HEK293T (cell line): Measurements from ENCODE around the gene SLC51A.

ENCODE experiments used
- BHLHE40 ChIP-seq: fragments of 450-650 bp; IDR thresholded peaks from 2 replicates; pipeline ENCODE4 v1.6.1; 2016; ENCODE audit warnings: mild to moderate bottlenecking, moderate library complexity, borderline replicate concordance
- FOXA1 ChIP-seq: fragments of 450-650 bp; IDR thresholded peaks from 2 replicates; pipeline ENCODE4 v1.6.1; 2016; ENCODE audit warnings: mild to moderate bottlenecking
- SP1 ChIP-seq: fragments of 450-650 bp; IDR thresholded peaks from 2 replicates; pipeline ENCODE4 v1.6.1; 2017

DNA sequence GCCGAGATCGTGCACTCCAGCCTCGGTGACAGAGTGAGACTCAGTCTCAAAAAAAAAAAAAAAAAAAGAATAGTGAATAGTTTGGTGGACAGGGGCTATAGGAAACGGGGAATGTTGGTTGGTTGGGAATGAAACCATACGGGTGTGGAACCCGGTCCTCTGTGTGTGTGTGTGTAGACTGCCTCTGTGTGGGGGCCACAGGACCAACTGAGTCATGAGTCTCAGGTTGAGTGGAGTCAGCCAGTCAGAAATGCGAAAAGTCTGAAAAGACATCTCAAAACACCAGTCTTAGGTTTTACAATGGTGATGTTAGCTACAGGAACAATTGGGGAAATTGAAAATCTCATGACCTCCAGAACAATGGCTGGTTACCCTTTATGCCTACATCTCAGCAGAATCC is 49.6 kb upstream of the SLC51A start:
- TF ChIP-seq BHLHE40 (no peak), SP1 (no peak), FOXA1 (no peak)
